ENCODE data around the gene TTC27. TPM values are rescaled to one million over a fixed set of nuclear protein-coding genes. Genes with fewer than 3 reads are reported as not detected.

Gene TTC27
- polyA plus RNA-seq, 1 donor from 2014 or later, result 11.1 TPM

DNA sequence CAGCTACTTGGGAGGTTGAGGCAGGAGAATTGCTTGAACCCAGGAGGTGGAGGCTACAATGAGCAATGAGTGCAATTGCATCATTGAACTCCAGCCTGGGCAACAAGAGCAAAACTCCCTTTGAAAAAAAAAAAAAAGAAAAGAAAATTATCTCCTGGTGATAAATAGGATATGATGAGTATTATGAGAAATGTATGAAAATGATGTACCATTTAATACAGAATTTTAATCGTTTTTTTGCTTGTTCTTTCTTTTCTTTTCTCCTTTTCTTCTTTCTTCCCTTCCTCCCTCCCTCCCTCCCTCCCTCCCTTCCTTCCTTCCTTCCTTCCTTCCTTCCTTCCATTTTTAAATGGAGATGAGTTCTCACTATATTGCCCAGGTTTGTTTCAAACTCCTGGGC lies 40.4 kb downstream of the TTC27 start:
- Histone ChIP-seq H3K79me2 (replicated peaks; ENCODE audit: insufficient read depth, low read length) (no peaks in the 10 kb centered on the region), H3K27ac (ENCODE audit: low read length) (no peak overlapping the region), H3K4me3 (ENCODE audit: low read length) (no peak overlapping the region), H3K9ac (ENCODE audit: low read length) (no peak overlapping the region), H3K9me2 (ENCODE audit: insufficient read depth, low read length) (no peaks in the 10 kb centered on the region), H4K20me1 (ENCODE audit: insufficient read depth) (no peaks in the 10 kb centered on the region), H3K9me3 (ENCODE audit: low read length) (no peaks in the 10 kb centered on the region), H2AFZ (ENCODE audit: low read depth, low read length) (no peak overlapping the region), H3K4me2 (ENCODE audit: low read length) (no peak overlapping the region), H3K27me3 (ENCODE audit: insufficient read depth, low read depth, low read length) (no peaks in the 10 kb centered on the region), H3F3A (ENCODE audit: insufficient read depth, low read length, poor library complexity, severe bottlenecking) (no peaks in the 10 kb centered on the region), H3K36me3 (ENCODE audit: insufficient read depth, low read length) (no peaks in the 10 kb centered on the region)
- TF ChIP-seq, protein P1, sequence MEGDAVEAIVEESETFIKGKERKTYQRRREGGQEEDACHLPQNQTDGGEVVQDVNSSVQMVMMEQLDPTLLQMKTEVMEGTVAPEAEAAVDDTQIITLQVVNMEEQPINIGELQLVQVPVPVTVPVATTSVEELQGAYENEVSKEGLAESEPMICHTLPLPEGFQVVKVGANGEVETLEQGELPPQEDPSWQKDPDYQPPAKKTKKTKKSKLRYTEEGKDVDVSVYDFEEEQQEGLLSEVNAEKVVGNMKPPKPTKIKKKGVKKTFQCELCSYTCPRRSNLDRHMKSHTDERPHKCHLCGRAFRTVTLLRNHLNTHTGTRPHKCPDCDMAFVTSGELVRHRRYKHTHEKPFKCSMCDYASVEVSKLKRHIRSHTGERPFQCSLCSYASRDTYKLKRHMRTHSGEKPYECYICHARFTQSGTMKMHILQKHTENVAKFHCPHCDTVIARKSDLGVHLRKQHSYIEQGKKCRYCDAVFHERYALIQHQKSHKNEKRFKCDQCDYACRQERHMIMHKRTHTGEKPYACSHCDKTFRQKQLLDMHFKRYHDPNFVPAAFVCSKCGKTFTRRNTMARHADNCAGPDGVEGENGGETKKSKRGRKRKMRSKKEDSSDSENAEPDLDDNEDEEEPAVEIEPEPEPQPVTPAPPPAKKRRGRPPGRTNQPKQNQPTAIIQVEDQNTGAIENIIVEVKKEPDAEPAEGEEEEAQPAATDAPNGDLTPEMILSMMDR (IDR thresholded peaks at IDR 0.05; ENCODE audit: poor library complexity, severe bottlenecking), result no peak
- no peak for TF ChIP-seq POLR2AphosphoS5 (IDR thresholded peaks at IDR 0.05)

DNA sequence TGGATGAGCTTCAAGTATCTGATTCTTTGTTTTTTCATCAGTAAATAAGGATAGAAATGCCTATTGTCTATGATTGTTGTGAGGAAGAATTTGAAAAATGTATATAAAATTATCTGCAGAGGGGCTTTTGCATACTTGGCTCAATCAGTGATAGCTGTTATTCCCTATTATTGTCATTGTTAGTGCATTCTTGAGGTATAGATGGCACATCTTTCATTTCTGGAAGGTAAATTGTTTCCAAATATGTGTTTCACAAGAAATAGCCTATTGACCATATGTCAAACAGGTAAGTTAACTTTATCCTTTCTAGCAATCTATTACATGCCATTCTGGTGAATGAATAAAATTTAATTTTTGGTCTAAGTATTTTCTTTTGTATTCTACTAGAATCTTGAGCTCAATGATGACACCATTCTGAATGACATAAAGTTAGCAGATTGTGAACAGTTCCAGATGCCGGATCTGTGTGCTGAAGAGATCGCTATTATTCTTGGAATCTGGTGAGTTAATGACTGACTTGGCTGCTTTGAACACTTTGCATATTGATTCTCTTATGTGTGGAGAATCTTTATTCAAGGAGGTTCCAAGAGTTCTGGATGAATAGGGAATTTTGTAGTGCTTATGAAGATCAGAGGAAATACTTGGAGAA lies 44.2 kb downstream of the TTC27 start:
- TF ChIP-seq SMC3 (conservative IDR thresholded peaks at IDR 0.05; ENCODE audit: poor library complexity) (no peak), TAF1 (IDR thresholded peaks at IDR 0.05; ENCODE audit: low read depth) (no peak), RAD21 (conservative IDR thresholded peaks at IDR 0.05) (no peak), EZH2 (IDR thresholded peaks at IDR 0.05; ENCODE audit: borderline replicate concordance, insufficient read depth, low read length, poor library complexity, severe bottlenecking) (no peak), EP300 (conservative IDR thresholded peaks at IDR 0.05; ENCODE audit: poor library complexity, severe bottlenecking) (no peak), MXI1 (conservative IDR thresholded peaks at IDR 0.05; ENCODE audit: poor library complexity, severe bottlenecking) (no peak), POLR2AphosphoS5 (IDR thresholded peaks at IDR 0.05) (no peak)
- TF ChIP-seq, protein P2, sequence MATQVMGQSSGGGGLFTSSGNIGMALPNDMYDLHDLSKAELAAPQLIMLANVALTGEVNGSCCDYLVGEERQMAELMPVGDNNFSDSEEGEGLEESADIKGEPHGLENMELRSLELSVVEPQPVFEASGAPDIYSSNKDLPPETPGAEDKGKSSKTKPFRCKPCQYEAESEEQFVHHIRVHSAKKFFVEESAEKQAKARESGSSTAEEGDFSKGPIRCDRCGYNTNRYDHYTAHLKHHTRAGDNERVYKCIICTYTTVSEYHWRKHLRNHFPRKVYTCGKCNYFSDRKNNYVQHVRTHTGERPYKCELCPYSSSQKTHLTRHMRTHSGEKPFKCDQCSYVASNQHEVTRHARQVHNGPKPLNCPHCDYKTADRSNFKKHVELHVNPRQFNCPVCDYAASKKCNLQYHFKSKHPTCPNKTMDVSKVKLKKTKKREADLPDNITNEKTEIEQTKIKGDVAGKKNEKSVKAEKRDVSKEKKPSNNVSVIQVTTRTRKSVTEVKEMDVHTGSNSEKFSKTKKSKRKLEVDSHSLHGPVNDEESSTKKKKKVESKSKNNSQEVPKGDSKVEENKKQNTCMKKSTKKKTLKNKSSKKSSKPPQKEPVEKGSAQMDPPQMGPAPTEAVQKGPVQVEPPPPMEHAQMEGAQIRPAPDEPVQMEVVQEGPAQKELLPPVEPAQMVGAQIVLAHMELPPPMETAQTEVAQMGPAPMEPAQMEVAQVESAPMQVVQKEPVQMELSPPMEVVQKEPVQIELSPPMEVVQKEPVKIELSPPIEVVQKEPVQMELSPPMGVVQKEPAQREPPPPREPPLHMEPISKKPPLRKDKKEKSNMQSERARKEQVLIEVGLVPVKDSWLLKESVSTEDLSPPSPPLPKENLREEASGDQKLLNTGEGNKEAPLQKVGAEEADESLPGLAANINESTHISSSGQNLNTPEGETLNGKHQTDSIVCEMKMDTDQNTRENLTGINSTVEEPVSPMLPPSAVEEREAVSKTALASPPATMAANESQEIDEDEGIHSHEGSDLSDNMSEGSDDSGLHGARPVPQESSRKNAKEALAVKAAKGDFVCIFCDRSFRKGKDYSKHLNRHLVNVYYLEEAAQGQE (IDR thresholded peaks at IDR 0.05; ENCODE audit: borderline replicate concordance), result no peak
- TF ChIP-seq, protein P1 (IDR thresholded peaks at IDR 0.05; ENCODE audit: poor library complexity, severe bottlenecking), result no peak
- Histone ChIP-seq H3K79me2 (replicated peaks; ENCODE audit: insufficient read depth, low read length) (no peaks in the 10 kb centered on the region), H3K9ac (ENCODE audit: low read length) (no peak overlapping the region), H3K27ac (ENCODE audit: low read length) (no peak overlapping the region), H3K9me3 (ENCODE audit: low read length) (no peaks in the 10 kb centered on the region), H3K9me2 (ENCODE audit: insufficient read depth, low read length) (no peaks in the 10 kb centered on the region), H3K4me2 (ENCODE audit: low read length) (no peak overlapping the region), H3F3A (ENCODE audit: insufficient read depth, low read length, poor library complexity, severe bottlenecking) (no peaks in the 10 kb centered on the region), H4K20me1 (ENCODE audit: insufficient read depth) (no peaks in the 10 kb centered on the region), H3K4me3 (ENCODE audit: low read length) (no peak overlapping the region), H3K36me3 (ENCODE audit: insufficient read depth, low read length) (no peaks in the 10 kb centered on the region), H3K27me3 (ENCODE audit: insufficient read depth, low read depth, low read length) (no peaks in the 10 kb centered on the region), H2AFZ (ENCODE audit: low read depth, low read length) (no peak overlapping the region)

Data from neural cell (in vitro differentiated cells).